Neural cell (in vitro differentiated cells): ENCODE data around the gene TFPI. TPM values are rescaled to one million over a fixed set of nuclear protein-coding genes. Genes with fewer than 3 reads are reported as not detected.
"Not testable (repeated sequence)": the region's sequence is repeated elsewhere in the genome, so short reads cannot be mapped to it uniquely, and the experiment has no call there.

Experiments
- H2AFZ ChIP-seq: fragments of 200-600, 300-800 bp; sonication (generic), shearing (Covaris generic); 2 replicates; pipeline ENCODE4 v1.6.0; 2014; ENCODE audit warnings: low read depth, mild to moderate bottlenecking, antibody characterized with exemption, low read length, moderate library complexity
- H3F3A ChIP-seq: fragments of 200-600 bp; shearing (Covaris generic); 2 replicates; pipeline ENCODE4 v1.6.1; 2016; ENCODE audit warnings: mild to moderate bottlenecking, moderate library complexity, mixed read lengths, antibody characterized with exemption, low read length; ENCODE audit not compliant: insufficient read depth, poor library complexity, severe bottlenecking
- H3K27ac ChIP-seq: fragments of 200-600, 300-800 bp; sonication (generic), shearing (Covaris generic); 2 replicates; pipeline ENCODE4 v1.5.1; 2014; ENCODE audit warnings: mild to moderate bottlenecking, low read length, moderate library complexity
- H3K27me3 ChIP-seq: fragments of 300-800, 200-600 bp; sonication (generic), shearing (Covaris generic); 2 replicates; pipeline ENCODE4 v1.6.0; 2014; ENCODE audit warnings: mild to moderate bottlenecking, low read depth, low read length, moderate library complexity; ENCODE audit not compliant: insufficient read depth
- H3K36me3 ChIP-seq: fragments of 300-800, 200-600 bp; sonication (generic), shearing (Covaris generic); 2 replicates; pipeline ENCODE4 v1.5.1; 2014; ENCODE audit warnings: mild to moderate bottlenecking, antibody characterized with exemption, low read length, moderate library complexity; ENCODE audit not compliant: insufficient read depth
- H3K4me2 ChIP-seq: fragments of 300-800, 200-600 bp; sonication (generic), shearing (Covaris generic); 2 replicates; pipeline ENCODE4 v1.6.0; 2014; ENCODE audit warnings: mild to moderate bottlenecking, low read length
- H3K4me3 ChIP-seq: fragments of 300-800, 200-600 bp; sonication (generic), shearing (Covaris generic); 2 replicates; pipeline ENCODE4 v1.5.1; 2014; ENCODE audit warnings: mild to moderate bottlenecking, low read length, moderate library complexity
- H3K79me2 ChIP-seq: fragments of 200-600 bp; shearing (Covaris generic); replicated peaks from 2 replicates; pipeline ENCODE4 v1.6.0; 2014; ENCODE audit warnings: mild to moderate bottlenecking, low read length, moderate library complexity; ENCODE audit not compliant: insufficient read depth
- H3K9ac ChIP-seq: fragments of 300-800, 200-600 bp; sonication (generic), shearing (Covaris generic); 2 replicates; pipeline ENCODE4 v1.6.1; 2016; ENCODE audit warnings: mild to moderate bottlenecking, low read length, mixed read lengths
- H3K9me2 ChIP-seq: fragments of 200-600 bp; shearing (Covaris generic); 2 replicates; pipeline ENCODE4 v1.6.1; 2016; ENCODE audit warnings: mild to moderate bottlenecking, low read length, mixed read lengths; ENCODE audit not compliant: insufficient read depth
- H3K9me3 ChIP-seq: fragments of 200-600, 300-800 bp; sonication (generic), shearing (Covaris generic); 2 replicates; pipeline ENCODE4 v1.6.1; 2016; ENCODE audit warnings: mild to moderate bottlenecking, mixed run types, low read length, moderate library complexity, mixed read lengths
- H4K20me1 ChIP-seq: fragments of 200-600 bp; shearing (Covaris generic); 2 replicates; pipeline ENCODE4 v1.6.1; 2016; ENCODE audit warnings: mild to moderate bottlenecking, mixed run types; ENCODE audit not compliant: insufficient read depth
- CTCF ChIP-seq: fragments of 450-650 bp; IDR thresholded peaks from 2 replicates; pipeline ENCODE4 v1.5.1; 2014; ENCODE audit warnings: antibody characterized with exemption, mild to moderate bottlenecking, moderate library complexity; ENCODE audit not compliant: poor library complexity, severe bottlenecking
- EP300 ChIP-seq: fragments of 450-650 bp; conservative IDR thresholded peaks from 2 replicates; pipeline ENCODE4 v1.6.1; 2014; ENCODE audit warnings: antibody characterized with exemption, mild to moderate bottlenecking, moderate library complexity; ENCODE audit not compliant: poor library complexity, severe bottlenecking
- EZH2 ChIP-seq: fragments of 200-600, 300-800 bp; shearing (Covaris generic), sonication (generic); IDR thresholded peaks from 2 replicates; pipeline ENCODE4 v1.6.1; 2014; ENCODE audit warnings: antibody characterized with exemption, low read length, borderline replicate concordance, mild to moderate bottlenecking; ENCODE audit not compliant: insufficient read depth, poor library complexity, severe bottlenecking
- MXI1 ChIP-seq: fragments of 450-650 bp; conservative IDR thresholded peaks from 2 replicates; pipeline ENCODE4 v1.6.1; 2014; ENCODE audit warnings: antibody characterized with exemption, mild to moderate bottlenecking; ENCODE audit not compliant: poor library complexity, severe bottlenecking
- POLR2AphosphoS5 ChIP-seq: IDR thresholded peaks from 2 replicates; pipeline ENCODE4 v1.6.1; 2012
- RAD21 ChIP-seq: fragments of 450-650 bp; conservative IDR thresholded peaks from 2 replicates; pipeline ENCODE4 v1.6.1; 2014; ENCODE audit warnings: antibody characterized with exemption, mild to moderate bottlenecking, moderate library complexity
- REST ChIP-seq: IDR thresholded peaks from 2 replicates; pipeline ENCODE4 v1.6.1; 2012; ENCODE audit warnings: borderline replicate concordance
- SMC3 ChIP-seq: fragments of 450-650 bp; conservative IDR thresholded peaks from 2 replicates; pipeline ENCODE4 v1.6.1; 2014; ENCODE audit warnings: antibody characterized with exemption, mild to moderate bottlenecking, moderate library complexity; ENCODE audit not compliant: poor library complexity
- TAF1 ChIP-seq: IDR thresholded peaks from 2 replicates; pipeline ENCODE4 v1.6.1; 2012; ENCODE audit warnings: low read depth
- polyA plus RNA-seq: library from polyadenylated mRNA; depleted of rRNA; stranded (reverse); fragments of >200 nt; gene quantifications from 2 replicates; pipeline ENCODE4 v1.2.3, GENCODE V29; 2014

TFPI gene
- polyA plus RNA-seq, 1 donor from 2014 or later, result 0.51 TPM

GRCh38 chr2:187520121-187520624 lies 34.1 kb downstream of the TFPI start:
- Histone ChIP-seq H3K27me3 (no peaks in the 10 kb centered on the region), H4K20me1 (no peaks in the 10 kb centered on the region), H3K9ac (no peak overlapping the region), H2AFZ (no peak overlapping the region), H3K4me2 (no peak overlapping the region), H3K79me2 (no peaks in the 10 kb centered on the region), H3K9me3 (no peaks in the 10 kb centered on the region), H3K9me2 (no peaks in the 10 kb centered on the region), H3F3A (no peaks in the 10 kb centered on the region), H3K27ac (no peak overlapping the region), H3K36me3 (no peaks in the 10 kb centered on the region), H3K4me3 (no peak overlapping the region)
- no peak for TF ChIP-seq POLR2AphosphoS5
- TF ChIP-seq CTCF, result no peak
- no peak for TF ChIP-seq EP300
- TF ChIP-seq MXI1, result no peak
- TF ChIP-seq TAF1, result no peak
- TF ChIP-seq SMC3, result no peak
- no peak for TF ChIP-seq RAD21
- TF ChIP-seq EZH2, result no peak
- no peak for TF ChIP-seq REST

DNA sequence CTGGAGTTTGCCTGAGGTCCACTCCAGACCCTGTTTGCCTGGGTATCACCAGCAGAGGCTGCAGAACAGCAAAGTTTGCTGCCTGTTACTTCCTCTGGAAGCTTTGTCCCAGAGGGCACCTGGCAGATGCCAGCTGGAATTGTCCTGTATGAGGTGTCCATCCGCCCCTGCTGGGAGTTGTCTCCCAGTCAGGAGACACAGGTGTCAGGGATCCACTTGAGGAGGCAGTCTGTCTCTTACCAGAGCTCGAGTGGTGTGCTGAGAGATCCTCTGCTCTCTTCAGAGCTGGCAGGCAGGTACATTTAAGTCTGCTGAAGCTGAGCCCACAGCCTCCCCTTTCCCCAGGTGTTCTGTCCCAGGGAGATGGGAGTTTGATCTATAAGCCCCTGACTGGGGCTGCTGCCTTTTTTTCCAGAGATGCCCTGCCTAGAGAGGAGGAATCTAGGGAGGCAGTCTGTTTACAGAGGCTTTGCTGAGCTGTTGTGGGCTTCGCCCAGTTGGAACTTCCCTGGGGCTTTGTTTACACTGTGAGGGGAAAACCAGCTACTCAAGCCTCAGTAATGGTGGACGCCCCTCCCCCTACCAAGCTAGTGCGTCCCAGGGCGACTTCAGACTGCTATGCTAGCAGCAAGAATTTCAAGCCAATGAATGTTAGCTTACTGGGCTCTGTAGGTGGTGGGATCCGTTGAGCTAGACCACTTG lies 34.7 kb downstream of the TFPI start:
- Histone ChIP-seq H3K27me3 (no peaks in the 10 kb centered on the region), H3K4me3 (no peak overlapping the region), H3K36me3 (no peaks in the 10 kb centered on the region), H3K4me2 (no peak overlapping the region), H3K9ac (no peak overlapping the region), H3K27ac (no peak overlapping the region), H3K9me3 (no peaks in the 10 kb centered on the region), H3F3A (no peaks in the 10 kb centered on the region), H3K79me2 (no peaks in the 10 kb centered on the region), H3K9me2 (no peaks in the 10 kb centered on the region), H4K20me1 (no peaks in the 10 kb centered on the region), H2AFZ (no peak overlapping the region)
- TF ChIP-seq MXI1 (no peak), EZH2 (no peak), REST (no peak), TAF1 (no peak), CTCF (no peak), POLR2AphosphoS5 (no peak), SMC3 (no peak), RAD21 (no peak), EP300 (no peak)

DNA sequence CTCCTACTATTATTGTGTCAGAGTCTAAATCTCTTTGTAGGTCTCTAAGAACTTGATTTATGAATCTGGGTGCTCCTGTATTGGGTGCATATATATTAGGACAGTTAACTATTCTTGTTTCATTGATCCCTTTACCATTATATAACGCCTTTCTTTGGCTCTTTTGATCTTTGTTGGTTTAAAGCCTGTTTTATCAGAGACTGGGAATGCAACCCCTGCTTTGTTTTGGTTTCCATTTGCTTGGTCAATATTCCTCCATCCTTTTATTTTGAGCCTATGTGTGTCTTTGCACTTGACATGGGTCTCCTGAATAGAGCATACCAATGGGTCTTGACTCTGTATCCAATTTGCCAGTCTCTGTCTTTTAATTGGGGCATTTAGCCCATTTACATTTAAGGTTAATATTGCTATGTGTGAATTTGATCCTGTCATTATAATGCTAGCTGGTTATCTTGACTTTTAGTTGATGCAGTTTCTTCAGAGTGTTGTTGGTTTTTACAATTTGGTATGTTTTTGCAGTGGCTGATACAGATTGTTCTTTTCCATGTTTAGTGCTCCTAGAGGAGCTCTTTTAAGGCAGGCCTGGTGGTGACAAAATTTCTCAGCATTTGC lies 36.4 kb downstream of the TFPI start:
- H3K79me2 ChIP-seq, H3K27me3 ChIP-seq, H3F3A ChIP-seq, H3K9me2 ChIP-seq, H3K9ac ChIP-seq, H3K27ac ChIP-seq, H3K4me2 ChIP-seq, H3K4me3 ChIP-seq, H3K36me3 ChIP-seq, H2AFZ ChIP-seq, H3K9me3 ChIP-seq, H4K20me1 ChIP-seq: not testable (repeated sequence)
